ENCODE data around the gene LINC00305. TPM values are rescaled to one million over a fixed set of nuclear protein-coding genes. Genes with fewer than 3 reads are reported as not detected.

LINC00305 gene
- total RNA-seq, 2 experiments from 2014 or later = not detected

DNA sequence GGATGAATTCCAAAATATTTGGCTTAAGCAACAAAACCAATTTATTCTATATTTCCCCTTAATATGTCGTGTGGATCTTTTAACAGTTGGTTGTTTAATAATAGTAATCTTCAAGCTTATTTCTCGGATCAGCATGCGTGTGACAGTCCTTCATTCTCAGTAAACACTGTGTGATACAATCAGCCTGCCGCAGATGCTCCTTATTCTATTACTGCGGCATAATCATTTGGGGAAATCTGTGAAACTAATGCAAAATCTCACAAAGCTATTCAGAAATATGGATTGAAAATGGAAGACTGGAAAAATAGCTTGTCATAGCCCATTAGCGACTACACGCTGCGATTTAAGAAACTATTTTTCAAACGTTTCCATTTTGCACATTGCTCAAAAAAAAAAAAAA lies 36.9 kb downstream of the LINC00305 start:
- no peaks in the 10 kb centered on the region for H3K36me3 Mint-ChIP-seq (ENCODE audit: low read depth)
- ATAC-seq (no peak), DNase-seq (no peak)
- H3K4me3 Mint-ChIP-seq = no peak overlapping the region
- ChIA-PET CTCF (interaction anchor here (1.6 kb wide), 1 partner anchor 26 kb away, joined by 3 read pairs; no protein-coding TSS in a partner anchor), POLR2A (no interaction called here)
- no peaks in the 10 kb centered on the region for H3K9me3 Mint-ChIP-seq (ENCODE audit: low read depth)
- no peaks in the 10 kb centered on the region for H3K4me1 Mint-ChIP-seq
- intact Hi-C loops (cut with DNase I, micrococcal nuclease) = no loop called here
- H3K27ac Mint-ChIP-seq = no peak overlapping the region
- peaks cover 2% of the 10 kb centered on the region for H3K27me3 Mint-ChIP-seq

DNA sequence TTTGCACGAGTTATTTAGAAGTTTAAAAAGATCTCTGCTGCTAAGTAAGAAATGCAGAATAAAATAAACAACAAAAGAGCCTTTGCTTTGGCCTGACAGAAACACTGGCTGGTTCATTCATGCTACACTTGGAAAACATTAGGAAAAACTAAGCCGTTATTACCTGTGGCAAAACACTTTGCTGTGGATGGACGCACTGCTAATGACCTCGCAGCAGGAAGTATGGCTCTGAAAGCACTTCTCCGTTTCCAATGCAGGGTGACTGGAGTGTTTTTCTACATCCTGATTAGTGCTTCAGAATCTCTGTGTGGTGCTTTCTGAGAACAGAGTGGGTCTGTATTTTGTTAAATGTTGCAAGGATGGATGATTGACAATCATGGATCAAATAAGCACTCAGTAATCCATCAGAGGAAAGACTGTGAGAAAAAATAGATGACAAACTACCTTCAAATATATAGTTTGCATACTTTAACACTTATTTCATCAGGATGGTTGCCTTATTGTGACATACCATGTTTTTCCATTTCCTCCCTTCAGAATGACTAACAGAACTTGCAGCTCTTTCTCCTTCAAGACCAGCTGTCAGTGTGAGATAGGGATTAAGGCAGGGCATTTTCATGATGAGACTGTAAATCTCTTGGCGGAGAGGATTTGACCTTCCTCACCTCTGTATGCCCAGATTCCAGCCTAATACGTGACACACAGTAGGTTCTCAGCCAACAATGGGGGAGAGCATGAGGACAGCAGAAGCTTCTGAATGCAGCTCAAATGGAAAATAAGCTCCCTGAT lies 38.0 kb downstream of the LINC00305 start:
- no peak for ATAC-seq
- CTCF ChIA-PET = no interaction called here

DNA sequence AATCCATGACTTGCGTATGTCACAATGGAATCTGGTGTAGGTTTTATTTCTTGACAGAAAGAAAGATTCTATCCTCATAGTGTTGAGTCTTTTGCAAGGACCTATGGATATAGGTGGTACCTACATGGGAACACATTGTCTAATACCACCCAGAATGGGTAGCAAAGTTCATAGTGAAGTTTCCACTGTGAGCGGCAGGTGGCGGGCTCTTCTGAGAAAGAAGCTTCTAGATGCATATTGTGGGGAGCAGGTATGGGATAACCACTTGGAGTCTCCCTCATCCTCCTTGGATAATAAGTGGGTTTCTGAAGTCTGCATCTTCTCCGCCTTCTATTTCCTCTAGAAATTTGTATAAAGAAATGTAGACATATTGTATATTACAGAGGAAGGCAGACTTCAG lies 44.9 kb downstream of the LINC00305 start:
- no peaks in the 10 kb centered on the region for H3K9me3 Mint-ChIP-seq (ENCODE audit: low read depth)
- intact Hi-C loops (cut with DNase I, micrococcal nuclease) = no loop called here
- no peaks in the 10 kb centered on the region for H3K36me3 Mint-ChIP-seq (ENCODE audit: low read depth)
- H3K27ac Mint-ChIP-seq = no peak overlapping the region
- ATAC-seq (no peak), DNase-seq (no peak)
- no peaks in the 10 kb centered on the region for H3K4me1 Mint-ChIP-seq
- no peaks in the 10 kb centered on the region for H3K27me3 Mint-ChIP-seq
- ChIA-PET CTCF (no interaction called here), POLR2A (no interaction called here)
- no peak overlapping the region for H3K4me3 Mint-ChIP-seq

More for the DNA sequence above, 38.0 kb downstream of the LINC00305 start:
- intact Hi-C loops (cut with DNase I, micrococcal nuclease) = no loop called here
- H3K9me3 Mint-ChIP-seq (ENCODE audit: low read depth) = no peaks in the 10 kb centered on the region
- POLR2A ChIA-PET = no interaction called here
- no peak overlapping the region for H3K4me3 Mint-ChIP-seq
- H3K27ac Mint-ChIP-seq = no peak overlapping the region
- H3K27me3 Mint-ChIP-seq = peaks cover 2% of the 10 kb centered on the region
- no peak for DNase-seq
- no peaks in the 10 kb centered on the region for H3K4me1 Mint-ChIP-seq
- H3K36me3 Mint-ChIP-seq (ENCODE audit: low read depth) = no peaks in the 10 kb centered on the region

DNA sequence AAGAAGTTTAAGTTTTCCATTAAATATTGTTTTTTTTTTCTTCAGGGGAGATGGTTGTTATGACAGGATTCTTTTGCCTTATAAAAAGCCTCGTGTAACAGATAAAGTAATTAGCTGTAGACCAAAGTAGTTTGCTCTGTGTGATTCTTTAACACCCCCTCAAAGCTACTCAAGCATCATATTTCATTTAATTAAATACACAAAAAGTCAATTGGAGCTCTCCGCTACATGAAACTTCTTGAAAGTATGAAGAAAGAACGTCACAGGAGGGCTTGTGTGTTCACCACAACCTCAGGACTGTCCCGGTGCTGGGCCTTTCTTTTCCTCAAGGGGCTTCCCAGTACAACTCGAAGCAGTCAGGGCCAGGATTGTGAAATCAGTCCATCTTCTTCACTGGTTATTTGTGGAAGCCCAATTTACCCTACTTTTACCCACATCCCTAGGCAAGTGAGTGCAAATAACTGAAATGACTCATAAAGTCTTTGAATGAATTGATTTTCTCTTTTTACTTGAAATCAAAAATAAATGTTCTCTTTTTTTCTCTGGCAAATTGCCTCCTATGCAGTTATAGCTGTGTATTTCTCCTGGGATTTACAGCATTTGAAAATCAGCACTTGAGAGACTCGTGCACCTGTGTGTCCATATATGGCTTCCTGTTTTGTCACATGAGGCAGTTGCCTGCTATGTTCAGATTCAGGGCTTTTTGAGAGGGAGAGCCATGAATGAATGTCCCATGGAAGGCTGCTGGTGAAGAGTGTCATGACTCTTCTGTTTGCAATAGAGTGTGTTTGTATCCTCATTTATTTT lies 48.6 kb downstream of the LINC00305 start:
- DNase-seq = no peak
- intact Hi-C loops (cut with DNase I, micrococcal nuclease) = no loop called here
- Mint-ChIP-seq H3K4me3 (no peak overlapping the region), H3K9me3 (ENCODE audit: low read depth) (no peaks in the 10 kb centered on the region), H3K27ac (no peak overlapping the region), H3K4me1 (no peaks in the 10 kb centered on the region), H3K36me3 (ENCODE audit: low read depth) (no peaks in the 10 kb centered on the region), H3K27me3 (no peaks in the 10 kb centered on the region)
- ATAC-seq = no peak
- CTCF ChIA-PET = no interaction called here
- POLR2A ChIA-PET = interaction anchor here (0.6 kb wide), 1 partner anchor 25 kb away, joined by 3 read pairs; no protein-coding TSS in a partner anchor

DNA sequence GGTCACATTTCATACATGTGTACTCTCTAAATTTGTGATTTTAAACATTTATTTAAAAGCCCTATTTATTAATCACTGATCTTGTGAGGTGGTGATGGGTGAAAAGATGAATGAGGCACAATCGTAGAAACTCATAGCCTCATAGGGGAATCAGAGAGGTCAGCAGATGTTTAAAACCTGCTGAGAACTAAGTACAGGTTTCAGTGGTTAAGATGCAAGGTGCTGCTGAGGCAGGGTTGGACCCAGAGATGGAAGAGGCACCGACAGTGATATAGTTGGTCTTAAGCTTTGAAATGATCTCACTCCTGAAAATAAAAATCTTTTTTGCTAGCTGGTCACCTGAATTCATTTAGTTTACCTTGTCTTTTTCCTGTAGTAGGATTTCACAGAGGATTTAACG lies 49.6 kb downstream of the LINC00305 start:
- Mint-ChIP-seq H3K27ac (no peak overlapping the region), H3K36me3 (ENCODE audit: low read depth) (no peaks in the 10 kb centered on the region), H3K9me3 (ENCODE audit: low read depth) (no peaks in the 10 kb centered on the region), H3K4me1 (no peaks in the 10 kb centered on the region), H3K4me3 (no peak overlapping the region), H3K27me3 (no peaks in the 10 kb centered on the region)
- CTCF ChIA-PET = no interaction called here
- POLR2A ChIA-PET = no interaction called here
- intact Hi-C loops (cut with DNase I, micrococcal nuclease) = no loop called here
- no peak for ATAC-seq
- DNase-seq = no peak

DNA sequence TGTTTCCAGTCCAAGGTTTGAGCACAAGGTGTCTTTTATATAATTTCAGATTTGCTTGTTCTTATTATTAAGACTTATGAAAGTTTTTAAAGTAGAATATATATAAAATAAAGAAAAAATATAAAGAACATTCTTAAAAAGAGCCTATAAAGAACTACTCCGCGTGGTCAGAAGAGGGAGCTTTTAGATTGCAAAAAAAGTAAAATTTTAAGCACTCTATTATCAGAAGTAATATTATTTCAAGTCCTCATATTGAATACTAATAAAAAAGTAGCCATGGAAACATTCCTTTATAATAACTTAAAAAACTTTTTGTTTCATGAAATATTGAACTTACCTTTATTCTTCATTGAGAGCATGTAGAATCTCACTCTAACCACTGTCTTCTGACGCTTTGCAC lies 51.4 kb downstream of the LINC00305 start:
- H3K27ac Mint-ChIP-seq = no peak overlapping the region
- H3K27me3 Mint-ChIP-seq = peaks cover 3% of the 10 kb centered on the region
- POLR2A ChIA-PET = no interaction called here

DNA sequence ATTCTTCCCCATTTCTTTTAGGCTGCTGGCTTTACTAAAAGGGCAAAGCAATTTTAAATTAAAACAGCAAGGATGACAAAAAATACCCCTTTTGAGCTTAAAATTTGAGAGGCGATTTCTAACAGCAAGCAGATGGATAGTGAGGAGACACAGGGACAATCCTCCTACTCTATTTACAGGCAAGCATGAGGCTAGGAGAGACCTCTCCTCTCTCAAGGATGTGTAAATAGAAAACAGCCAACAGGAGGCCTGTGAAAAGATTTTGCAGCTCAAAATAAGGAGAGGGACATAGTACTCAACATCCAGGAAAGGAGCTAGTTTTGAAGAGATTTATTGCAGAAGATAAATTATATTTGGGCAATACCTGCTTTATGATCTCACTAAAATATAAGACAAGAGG lies 53.8 kb downstream of the LINC00305 start:
- Mint-ChIP-seq H3K27me3 (peaks cover 3% of the 10 kb centered on the region), H3K9me3 (ENCODE audit: low read depth) (no peaks in the 10 kb centered on the region), H3K27ac (no peak overlapping the region), H3K36me3 (ENCODE audit: low read depth) (no peaks in the 10 kb centered on the region), H3K4me3 (no peak overlapping the region), H3K4me1 (no peaks in the 10 kb centered on the region)
- no peak for DNase-seq
- ChIA-PET POLR2A (no interaction called here), CTCF (interaction anchor here (1.1 to 1.3 kb wide), 2 partner anchors 11 to 14 kb away, joined by 4 read pairs; no protein-coding TSS in a partner anchor)
- intact Hi-C loops (cut with DNase I, micrococcal nuclease) = no loop called here
- ATAC-seq = no peak

More for the DNA sequence above, 51.4 kb downstream of the LINC00305 start:
- Mint-ChIP-seq H3K4me1 (no peaks in the 10 kb centered on the region), H3K36me3 (ENCODE audit: low read depth) (no peaks in the 10 kb centered on the region), H3K9me3 (ENCODE audit: low read depth) (no peaks in the 10 kb centered on the region), H3K4me3 (no peak overlapping the region)
- DNase-seq = no peak
- intact Hi-C loops (cut with DNase I, micrococcal nuclease) = no loop called here
- ATAC-seq = no peak
- CTCF ChIA-PET = no interaction called here

DNA sequence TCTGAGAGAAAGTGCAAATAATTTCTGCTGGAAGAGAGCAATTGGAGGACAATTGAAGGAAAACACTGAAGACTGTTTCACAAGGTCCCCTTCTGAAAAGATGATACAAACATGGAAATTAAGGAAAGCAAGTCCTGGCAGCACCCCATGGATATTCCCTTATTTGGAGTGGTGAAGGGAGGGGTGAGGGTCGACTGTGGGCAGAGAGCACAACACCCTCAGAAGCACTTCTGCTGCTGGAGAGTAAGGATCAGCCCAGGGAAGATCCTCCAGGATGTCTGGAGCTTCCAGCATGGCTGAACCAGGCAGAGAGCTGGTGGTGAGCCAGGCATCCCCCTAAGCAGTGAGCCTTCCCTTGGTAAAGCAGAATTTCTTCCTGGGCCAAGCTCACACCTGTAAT lies 54.7 kb downstream of the LINC00305 start:
- no peak overlapping the region for H3K4me3 Mint-ChIP-seq
- no peaks in the 10 kb centered on the region for H3K4me1 Mint-ChIP-seq
- H3K36me3 Mint-ChIP-seq (ENCODE audit: low read depth) = no peaks in the 10 kb centered on the region
- ChIA-PET POLR2A (no interaction called here), CTCF (interaction anchor here (0.7 to 1.3 kb wide), 2 partner anchors 13 to 15 kb away, joined by 3 to 4 read pairs; no protein-coding TSS in a partner anchor)
- DNase-seq (no peak), ATAC-seq (no peak)
- intact Hi-C loops (cut with DNase I, micrococcal nuclease) = no loop called here
- H3K27me3 Mint-ChIP-seq = peaks cover 3% of the 10 kb centered on the region
- no peaks in the 10 kb centered on the region for H3K9me3 Mint-ChIP-seq (ENCODE audit: low read depth)
- H3K27ac Mint-ChIP-seq = no peak overlapping the region

DNA sequence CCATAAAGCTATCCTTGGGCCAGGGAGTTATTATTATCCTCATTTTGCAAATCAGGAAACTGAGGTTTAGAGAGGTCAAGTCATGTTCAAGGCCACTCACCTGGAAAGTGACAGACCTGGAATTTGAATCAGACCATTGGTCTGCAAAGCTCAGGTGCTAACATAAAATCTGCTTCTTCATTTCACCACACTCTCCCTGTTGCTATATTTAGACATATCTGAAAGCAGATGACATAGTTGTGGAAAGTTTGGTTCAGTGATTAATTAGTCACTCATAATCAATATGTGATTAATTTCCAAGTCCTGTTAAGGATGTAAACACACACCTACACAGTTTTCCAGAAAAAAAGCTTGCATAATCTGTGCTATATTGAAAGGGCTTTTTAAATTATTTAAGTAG lies 57.4 kb downstream of the LINC00305 start:
- Mint-ChIP-seq H3K9me3 (ENCODE audit: low read depth) (no peaks in the 10 kb centered on the region), H3K27ac (no peak overlapping the region), H3K36me3 (ENCODE audit: low read depth) (no peaks in the 10 kb centered on the region), H3K4me3 (no peak overlapping the region), H3K27me3 (peaks cover 3% of the 10 kb centered on the region), H3K4me1 (no peaks in the 10 kb centered on the region)
- intact Hi-C loops (cut with DNase I, micrococcal nuclease) = no loop called here
- ATAC-seq (no peak), DNase-seq (no peak)
- ChIA-PET POLR2A (no interaction called here), CTCF (no interaction called here)

DNA sequence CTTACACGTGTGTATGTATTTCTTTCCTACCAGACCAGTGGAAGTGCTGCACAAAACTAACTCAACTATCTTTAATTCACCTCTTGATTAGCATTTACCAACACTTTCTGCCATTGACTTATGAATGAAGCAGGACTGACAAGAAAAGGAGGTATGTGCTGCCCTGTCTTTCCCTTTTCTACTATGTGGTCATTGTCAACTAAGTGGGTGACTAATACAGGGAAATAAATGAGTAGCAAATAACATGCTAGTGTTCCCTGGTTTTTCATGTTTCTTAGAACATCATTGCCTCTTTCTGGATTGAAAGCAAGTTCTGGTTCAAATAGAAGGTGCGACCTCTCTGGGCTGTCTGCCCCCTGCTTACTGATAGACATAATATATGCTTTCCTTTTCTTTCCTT lies 58.0 kb downstream of the LINC00305 start:
- Mint-ChIP-seq H3K36me3 (ENCODE audit: low read depth) (no peaks in the 10 kb centered on the region), H3K9me3 (ENCODE audit: low read depth) (no peaks in the 10 kb centered on the region), H3K4me3 (no peak overlapping the region), H3K4me1 (no peaks in the 10 kb centered on the region), H3K27ac (no peak overlapping the region), H3K27me3 (peaks cover 4% of the 10 kb centered on the region)
- POLR2A ChIA-PET = no interaction called here
- CTCF ChIA-PET = no interaction called here
- ATAC-seq (no peak), DNase-seq (no peak)
- intact Hi-C loops (cut with DNase I, micrococcal nuclease) = no loop called here

DNA sequence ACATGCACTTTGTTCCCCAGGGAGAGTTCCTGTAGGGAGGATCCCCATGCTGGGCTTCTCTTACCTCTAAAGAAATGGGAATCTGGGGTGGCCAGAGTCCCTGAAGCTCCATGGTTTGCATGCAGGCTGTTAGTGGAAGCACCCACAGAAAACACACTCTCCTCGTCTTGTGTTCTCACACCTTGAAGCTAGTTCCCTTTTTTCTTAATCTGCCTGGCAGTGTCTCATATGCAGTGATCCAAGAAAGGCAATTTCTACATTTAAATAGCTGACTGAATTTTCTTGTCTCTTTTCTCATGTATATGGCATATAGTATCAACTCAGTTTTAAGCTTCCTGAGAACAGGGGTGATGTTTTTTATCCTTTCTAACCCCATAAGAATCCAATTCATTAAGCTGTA lies 65.0 kb downstream of the LINC00305 start:
- ATAC-seq (no peak), DNase-seq (no peak)
- H3K36me3 Mint-ChIP-seq (ENCODE audit: low read depth) = no peaks in the 10 kb centered on the region
- no peaks in the 10 kb centered on the region for H3K4me1 Mint-ChIP-seq
- H3K27me3 Mint-ChIP-seq = peaks cover 4% of the 10 kb centered on the region
- ChIA-PET CTCF (interaction anchor here (1.2 kb wide), 1 partner anchor 11 kb away, joined by 4 read pairs; no protein-coding TSS in a partner anchor), POLR2A (no interaction called here)
- intact Hi-C loops (cut with DNase I, micrococcal nuclease) = no loop called here
- H3K27ac Mint-ChIP-seq = no peak overlapping the region
- no peaks in the 10 kb centered on the region for H3K9me3 Mint-ChIP-seq (ENCODE audit: low read depth)
- no peak overlapping the region for H3K4me3 Mint-ChIP-seq

DNA sequence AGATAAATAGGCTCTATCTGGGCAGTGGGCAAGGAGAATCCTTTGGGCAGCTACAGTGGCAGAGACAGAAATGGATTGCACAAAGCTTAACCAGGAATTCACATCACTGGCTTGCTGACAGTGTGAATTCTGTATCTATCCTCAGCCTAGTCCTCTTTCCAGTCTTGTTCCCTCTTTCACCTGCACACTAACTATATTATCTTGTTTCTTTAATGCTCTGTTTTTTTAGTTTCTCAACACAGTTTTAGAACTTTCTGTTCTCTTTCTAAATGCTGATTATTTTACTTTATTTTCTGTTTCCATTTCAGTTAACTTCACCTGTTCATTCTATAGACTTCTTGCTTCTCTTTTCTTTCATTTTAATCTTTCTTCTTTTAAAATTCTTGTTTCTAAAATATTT lies 66.4 kb downstream of the LINC00305 start:
- intact Hi-C loops (cut with DNase I, micrococcal nuclease) = no loop called here
- Mint-ChIP-seq H3K36me3 (ENCODE audit: low read depth) (no peaks in the 10 kb centered on the region), H3K9me3 (ENCODE audit: low read depth) (no peaks in the 10 kb centered on the region), H3K27ac (no peak overlapping the region), H3K4me3 (no peak overlapping the region), H3K4me1 (no peaks in the 10 kb centered on the region), H3K27me3 (peaks cover 4% of the 10 kb centered on the region)
- ATAC-seq (no peak), DNase-seq (no peak)
- ChIA-PET POLR2A (no interaction called here), CTCF (no interaction called here)

All from activated CD4-positive, alpha-beta T cell treated with anti-CD3 and anti-CD28 coated beads for 36 hours (primary cell).